GM21528 (cell line): ENCODE results near the gene CALHM6.
"Not testable (repeated sequence)": the region's sequence is repeated elsewhere in the genome, so short reads cannot be mapped to it uniquely, and the experiment has no call there.

ENCODE experiments used
- ATAC-seq: cut with Tn5 transposase; IDR thresholded peaks from one replicate; pipeline ENCODE4 v1.9.1; 2021; ENCODE audit warnings: mild to moderate bottlenecking, moderate library complexity; ENCODE audit not compliant: unreplicated experiment, low FRiP score

CALHM6 gene

DNA sequence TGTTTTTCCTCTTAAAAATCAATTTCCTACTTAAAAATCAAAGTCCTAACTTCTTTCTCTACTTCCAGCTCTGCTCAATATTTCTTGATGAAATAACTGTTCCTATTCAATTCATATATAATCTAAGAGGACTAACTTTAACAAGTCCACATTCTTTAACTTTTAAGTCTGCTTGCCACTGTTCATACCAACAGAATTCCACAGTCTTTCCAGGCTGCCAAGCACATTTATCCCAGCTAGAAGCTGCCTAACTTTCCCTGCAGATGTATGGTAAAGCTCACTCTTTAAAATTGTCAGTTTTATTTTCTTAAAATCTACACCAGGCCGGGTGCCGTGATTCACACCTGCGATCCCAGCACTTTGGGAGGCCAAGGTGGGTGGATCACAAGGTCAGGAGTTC lies 11.5 kb downstream of the CALHM6 start:
- ATAC-seq = no peak

DNA sequence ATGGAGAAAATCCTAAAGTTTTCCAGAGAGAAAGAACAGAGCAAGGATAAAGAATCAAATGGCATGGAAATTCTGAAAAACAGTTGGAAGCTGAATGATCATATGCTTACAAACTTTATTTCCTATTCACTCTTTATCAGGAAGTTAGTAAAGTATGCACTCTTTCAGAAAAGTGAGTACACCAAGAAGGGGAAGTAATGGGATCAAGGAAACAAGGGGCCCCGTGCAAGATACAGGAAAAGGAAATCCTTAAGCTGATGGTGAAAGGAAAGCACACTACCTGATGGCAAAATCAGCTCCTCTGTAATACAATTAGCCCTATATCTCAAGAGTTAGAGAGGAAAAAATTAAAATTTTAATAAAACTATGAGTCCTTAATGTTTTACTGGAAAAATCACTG lies 14.0 kb downstream of the CALHM6 start:
- ATAC-seq = no peak

GRCh38 chr6:116476002-116476678 lies 15.0 kb downstream of the CALHM6 start:
- peak; percentile 100 for ATAC-seq

DNA sequence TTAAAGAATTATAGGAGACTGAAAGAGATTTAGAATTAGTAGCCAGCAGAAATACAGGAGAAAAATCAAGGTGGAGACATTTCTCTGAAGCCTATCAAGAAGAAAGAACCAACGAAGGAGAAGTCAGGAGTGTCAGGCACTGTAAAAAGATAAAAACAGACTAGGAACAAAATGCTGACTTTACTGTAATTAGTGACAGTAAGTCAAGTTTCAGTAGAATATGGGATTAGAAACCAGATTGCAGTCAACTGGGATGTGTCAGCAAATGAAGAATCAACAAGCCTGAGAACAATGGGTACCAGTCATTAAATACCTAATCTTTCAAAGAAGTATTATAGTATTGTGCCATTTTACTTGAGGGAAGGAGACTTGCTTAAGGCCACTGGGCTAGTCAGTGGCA lies 21.6 kb downstream of the CALHM6 start:
- no peak for ATAC-seq

DNA sequence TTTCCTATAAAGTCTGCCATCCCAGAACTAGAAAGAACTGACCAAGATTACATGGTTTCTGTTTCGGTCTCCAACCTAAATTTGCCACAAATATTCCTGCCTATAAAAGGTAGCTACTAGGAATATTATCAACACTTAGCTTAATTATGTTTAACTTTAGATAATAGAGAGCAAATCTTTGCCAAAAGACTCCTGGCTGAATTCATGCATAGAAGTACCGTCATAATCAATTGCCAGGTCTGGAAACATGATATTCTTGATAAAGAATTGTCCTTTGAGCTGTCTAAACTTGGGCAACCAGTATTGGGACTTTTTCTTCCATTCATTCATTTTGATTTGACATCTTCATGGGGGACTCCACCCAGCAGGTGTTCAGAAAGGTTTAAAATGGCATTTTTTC lies 22.4 kb downstream of the CALHM6 start:
- ATAC-seq = no peak

DNA sequence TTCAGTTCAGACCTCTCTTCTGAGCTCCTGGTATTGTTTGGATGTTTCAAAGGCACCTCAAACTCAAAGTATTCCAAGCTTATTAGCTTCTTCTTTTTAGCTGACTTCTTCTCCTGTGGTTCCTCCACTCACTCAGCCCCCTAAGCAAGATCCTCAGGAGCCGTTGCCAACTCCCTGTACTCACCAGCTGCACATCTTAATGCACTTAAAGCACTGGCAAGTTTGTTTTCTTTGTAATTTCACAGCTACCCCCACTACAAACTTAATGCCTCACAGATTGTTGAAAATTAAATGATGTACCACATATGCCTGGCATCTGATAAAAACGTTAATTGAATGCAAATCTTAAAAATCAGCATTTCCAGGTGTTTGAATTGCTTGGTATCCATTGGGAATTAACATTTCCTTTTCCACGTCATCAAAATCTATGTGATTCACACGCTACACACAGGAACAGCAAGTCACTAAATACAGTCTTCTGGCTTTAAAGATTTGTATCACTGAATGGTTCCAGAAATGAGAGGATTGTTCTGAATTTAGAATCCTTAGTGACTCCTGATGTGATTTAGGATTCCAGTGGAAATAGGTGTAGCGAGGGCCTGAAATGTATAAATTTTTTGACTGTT lies 24.5 kb downstream of the CALHM6 start:
- no peak for ATAC-seq

GRCh38 chr6:116491610-116492330 lies 30.6 kb downstream of the CALHM6 start:
- ATAC-seq = no peak

DNA sequence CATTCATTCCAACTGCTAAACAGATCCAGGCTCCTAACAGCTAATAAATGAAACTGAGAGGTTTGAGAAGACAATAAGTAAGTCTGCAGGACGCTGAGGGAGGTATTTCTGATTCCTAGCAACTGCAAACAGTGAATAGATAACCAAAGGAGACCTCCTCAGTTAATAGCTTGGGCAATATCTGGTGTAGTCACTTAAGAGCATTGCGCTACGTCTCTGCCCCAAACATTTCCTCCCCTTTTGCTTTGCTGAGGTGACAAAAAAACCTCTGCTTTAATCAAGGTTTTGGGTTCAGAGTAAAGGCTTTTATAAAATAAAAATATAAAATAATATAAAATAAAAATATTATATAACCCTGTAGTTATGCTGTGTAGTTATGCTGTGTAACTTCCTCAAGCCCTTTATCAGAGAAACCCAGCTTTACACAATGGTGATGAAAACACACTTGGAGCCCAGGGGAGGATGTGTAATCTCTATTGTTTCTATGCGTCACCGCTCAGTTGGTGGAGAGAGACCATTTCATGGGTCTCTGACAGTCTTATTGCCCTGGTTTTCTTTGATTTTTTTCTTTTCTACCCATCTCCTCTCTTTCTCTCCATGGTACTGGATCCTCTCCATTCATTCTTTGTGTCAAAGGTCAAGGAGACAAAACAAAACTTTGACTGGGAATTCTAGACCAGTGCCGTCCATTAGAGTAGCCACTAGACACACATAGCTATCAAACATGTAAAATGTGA lies 31.3 kb downstream of the CALHM6 start:
- no peak for ATAC-seq

DNA sequence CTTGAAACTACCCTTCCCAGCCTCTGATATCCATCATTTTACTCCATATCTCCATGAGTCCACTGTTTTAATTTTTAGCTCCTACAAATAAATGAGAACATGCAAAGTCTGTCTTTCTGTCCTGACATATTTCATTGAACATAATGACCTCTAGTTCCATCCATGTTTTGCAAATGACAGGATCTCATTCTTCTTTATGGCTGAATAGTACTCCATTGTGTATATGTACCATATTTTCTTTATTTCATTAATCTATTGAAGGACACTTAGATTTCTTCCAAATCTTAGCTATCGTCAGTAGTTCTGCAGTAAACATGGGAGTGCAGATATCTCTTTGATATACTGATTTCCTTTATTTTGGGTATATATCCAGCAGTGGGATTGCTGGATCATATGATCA lies 34.0 kb downstream of the CALHM6 start:
- ATAC-seq = not testable (repeated sequence)

- ATAC-seq = no peak
These were observed 36.0 kb downstream of the CALHM6 start for GRCh38 chr6:116497113-116497676.

- no peak for ATAC-seq
These were observed 39.8 kb downstream of the CALHM6 start for GRCh38 chr6:116500969-116501433.

- no peak for ATAC-seq
These were observed 46.1 kb downstream of the CALHM6 start for GRCh38 chr6:116507324-116507723.

- ATAC-seq = no peak
These were observed 47.4 kb downstream of the CALHM6 start for GRCh38 chr6:116508527-116508926.

- no peak for ATAC-seq
These were observed 50.4 kb downstream of the CALHM6 start, which contains the start of gene CALHM5 for GRCh38 chr6:116511424-116512110. Gene CALHM5, plus strand, starts transcription at chr6:116511639. Its CDS starts 58 bp downstream, at chr6:116511697.

GRCh38 chr6:116512111-116512559 lies 51.0 kb downstream of the CALHM6 start:
- peak; percentile 87 for ATAC-seq

GRCh38 chr6:116512734-116513133 lies 51.6 kb downstream of the CALHM6 start:
- no peak for ATAC-seq
